Inflammatory macrophage treated with lipopolysaccharide for 1 hour (primary cell): ENCODE measurements around the gene CHST15.

Source experiments
- DNase-seq, 2 donors: peaks; one replicate each; pipeline ENCODE4 v3.0.0-alpha.2; 2020 to 2022

CHST15 gene

GRCh38 chr10:124096494-124096893, 3.1 kb upstream of the CHST15 start:
- DNase-seq, result no peak

GRCh38 chr10:124095801-124096200, 2.4 kb upstream of the CHST15 start:
- peak in 1 of 2 donors; percentile 42 for DNase-seq

- no peak for DNase-seq
These were observed 1.7 kb upstream of the CHST15 start for GRCh38 chr10:124095096-124095495.

GRCh38 chr10:124094419-124094785, 1.0 kb upstream of the CHST15 start:
- peak; percentile 42 to 46 for DNase-seq

- DNase-seq, result peak; percentile 41 to 56
These were observed 498 bp upstream of the CHST15 start for GRCh38 chr10:124093774-124094418.

- peak; percentile 69 to 79 for DNase-seq
These were observed 1.0 kb downstream of the CHST15 start for GRCh38 chr10:124092250-124092859.

GRCh38 chr10:124091646-124092249, 1.6 kb downstream of the CHST15 start:
- peak; percentile 46 to 61 for DNase-seq

GRCh38 chr10:124090601-124091209, 2.7 kb downstream of the CHST15 start:
- no peak for DNase-seq

- DNase-seq, result no peak
These were observed 3.5 kb downstream of the CHST15 start for GRCh38 chr10:124089859-124090258.

GRCh38 chr10:124088915-124089314, 4.5 kb downstream of the CHST15 start:
- DNase-seq, result no peak

GRCh38 chr10:124087672-124088634, 5.4 kb downstream of the CHST15 start:
- DNase-seq, result peak in 1 of 2 donors; percentile 46

GRCh38 chr10:124086787-124087671, 6.4 kb downstream of the CHST15 start:
- no peak for DNase-seq

GRCh38 chr10:124086097-124086710, 7.2 kb downstream of the CHST15 start:
- no peak for DNase-seq

GRCh38 chr10:124085680-124086079, 7.7 kb downstream of the CHST15 start:
- DNase-seq, result no peak

- no peak for DNase-seq
These were observed 8.7 kb downstream of the CHST15 start for GRCh38 chr10:124084708-124085107.

- DNase-seq, result peak; percentile 72 to 84
These were observed 9.5 kb downstream of the CHST15 start for GRCh38 chr10:124083740-124084397.

- DNase-seq, result no peak
These were observed 10.2 kb downstream of the CHST15 start for GRCh38 chr10:124083047-124083739.

- DNase-seq, result no peak
These were observed 10.8 kb downstream of the CHST15 start for GRCh38 chr10:124082555-124082954.

- DNase-seq, result no peak
These were observed 11.8 kb downstream of the CHST15 start for GRCh38 chr10:124081547-124082140.

GRCh38 chr10:124079864-124080263, 13.5 kb downstream of the CHST15 start:
- no peak for DNase-seq
